ENCODE results near the gene HS3ST5. TPM values are rescaled to one million over a fixed set of nuclear protein-coding genes. Genes with fewer than 3 reads are reported as not detected.
"Not testable (repeated sequence)": the region's sequence is repeated elsewhere in the genome, so short reads cannot be mapped to it uniquely, and the experiment has no call there.

Gene HS3ST5
- polyA plus RNA-seq, 1 donor (not counting 4 experiments of a cell fraction or from before 2014, with no cell fraction given): not detected

DNA sequence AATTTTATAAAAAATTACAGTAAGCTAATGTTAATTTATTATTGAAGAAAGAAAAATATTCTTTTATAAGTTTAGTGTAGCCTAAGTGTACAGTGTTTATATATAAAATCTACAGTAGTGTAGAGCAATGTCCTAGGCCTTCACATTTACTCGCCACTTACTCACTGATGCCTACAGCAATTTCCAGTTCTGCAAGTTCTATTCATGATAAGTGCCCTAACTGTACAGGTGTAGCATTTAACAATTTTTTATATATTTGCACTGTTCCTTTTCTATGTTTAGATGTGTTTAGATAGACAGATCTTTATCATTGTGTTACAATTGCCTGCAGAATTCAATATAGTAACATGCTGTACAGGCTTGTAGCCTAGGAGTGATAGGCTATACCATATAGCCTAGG, 291.8 kb downstream of the HS3ST5 start:
- Histone ChIP-seq H3K27ac (ENCODE audit: control insufficient read depth, insufficient read depth, low read length) (no peak overlapping the region), H3K27me3 (ENCODE audit: control insufficient read depth, extremely low read depth, insufficient read depth, low read length) (no peaks in the 10 kb centered on the region), H2AFZ (ENCODE audit: control insufficient read depth, low read length) (no peak overlapping the region), H3K36me3 (ENCODE audit: control insufficient read depth in 2 of 2, extremely low read depth in 1 of 2, insufficient read depth in 2 of 2, low read length in 2 of 2) (no peaks in the 10 kb centered on the region), H3K9ac (ENCODE audit: control insufficient read depth, extremely low read depth, insufficient read depth, low read length) (no peak overlapping the region), H3K9me3 (ENCODE audit: control insufficient read depth, low read depth, low read length) (no peaks in the 10 kb centered on the region), H3K79me2 (ENCODE audit: control insufficient read depth, insufficient read depth, low read length) (no peaks in the 10 kb centered on the region), H3K4me3 (ENCODE audit: control insufficient read depth in 2 of 3, extremely low read depth in 1 of 3, insufficient read depth in 2 of 3, low read depth in 1 of 3, low read length in 3 of 3) (no peak overlapping the region), H3K9me1 (ENCODE audit: control insufficient read depth, extremely low read depth, insufficient read depth, low read length) (no peaks in the 10 kb centered on the region), H3K4me1 (ENCODE audit: control insufficient read depth, extremely low read depth, insufficient read depth, low read length) (peaks cover 2% of the 10 kb centered on the region), H3K4me2 (ENCODE audit: control insufficient read depth, extremely low read depth, insufficient read depth, low read depth, low read length) (no peak overlapping the region), H4K20me1 (ENCODE audit: control insufficient read depth, extremely low read depth, insufficient read depth, low read length) (no peaks in the 10 kb centered on the region)
- dilution Hi-C loops (cut with MboI; ENCODE audit: extremely low pct_ligation_motif_present, low sequenced_read_pairs): no loop called here
- FAIRE-seq (no peak), DNase-seq (ENCODE audit: low read depth, low spot score) (no peak)
- TF ChIP-seq CTCF (optimal IDR thresholded peaks at IDR 0.05 in 1 of 3, IDR thresholded peaks at IDR 0.05 in 1 of 3, conservative IDR thresholded peaks at IDR 0.05 in 1 of 3; ENCODE audit: extremely low read depth in 1 of 3, insufficient read depth in 2 of 3, low read length in 3 of 3) (no peak), EZH2 (IDR thresholded peaks at IDR 0.05; ENCODE audit: low read length) (no peak)

DNA sequence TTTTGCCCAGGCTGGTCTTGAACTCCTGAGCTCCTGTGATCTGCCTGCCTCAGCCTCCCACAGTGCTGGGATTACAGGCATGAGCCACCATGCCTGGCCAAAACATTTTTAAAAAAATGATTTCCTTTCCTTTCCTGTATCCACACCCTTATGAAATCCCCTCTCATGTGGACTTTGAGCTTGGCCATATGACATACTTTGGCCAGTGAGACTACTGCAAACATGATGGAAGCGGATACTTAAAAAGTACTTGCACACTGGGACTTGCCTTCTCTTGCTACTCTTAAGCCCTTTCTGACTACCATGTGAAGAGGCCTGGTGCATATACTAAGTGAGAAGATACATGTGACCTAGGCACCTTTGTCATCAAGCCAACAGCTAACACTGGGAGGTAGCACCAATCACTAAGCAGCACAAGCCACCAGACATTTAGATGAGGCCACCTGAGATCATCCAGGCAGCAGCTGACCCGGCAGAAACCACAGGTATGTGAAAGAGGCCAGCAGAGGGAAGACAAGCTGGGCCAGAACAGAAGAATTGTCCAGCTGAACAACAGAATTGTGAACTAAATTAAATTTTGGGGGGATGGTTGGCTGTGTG, 293.4 kb downstream of the HS3ST5 start:
- Histone ChIP-seq H3K9me1 (ENCODE audit: control insufficient read depth, extremely low read depth, insufficient read depth, low read length) (no peaks in the 10 kb centered on the region), H3K27me3 (ENCODE audit: control insufficient read depth, extremely low read depth, insufficient read depth, low read length) (no peaks in the 10 kb centered on the region), H3K4me3 (ENCODE audit: control insufficient read depth in 2 of 3, extremely low read depth in 1 of 3, insufficient read depth in 2 of 3, low read depth in 1 of 3, low read length in 3 of 3) (no peak overlapping the region), H3K9me3 (ENCODE audit: control insufficient read depth, low read depth, low read length) (no peaks in the 10 kb centered on the region), H3K79me2 (ENCODE audit: control insufficient read depth, insufficient read depth, low read length) (no peaks in the 10 kb centered on the region), H2AFZ (ENCODE audit: control insufficient read depth, low read length) (no peak overlapping the region), H3K36me3 (ENCODE audit: control insufficient read depth in 2 of 2, extremely low read depth in 1 of 2, insufficient read depth in 2 of 2, low read length in 2 of 2) (no peaks in the 10 kb centered on the region), H4K20me1 (ENCODE audit: control insufficient read depth, extremely low read depth, insufficient read depth, low read length) (no peaks in the 10 kb centered on the region), H3K27ac (ENCODE audit: control insufficient read depth, insufficient read depth, low read length) (no peak overlapping the region), H3K9ac (ENCODE audit: control insufficient read depth, extremely low read depth, insufficient read depth, low read length) (no peak overlapping the region), H3K4me1 (ENCODE audit: control insufficient read depth, extremely low read depth, insufficient read depth, low read length) (peaks cover 2% of the 10 kb centered on the region), H3K4me2 (ENCODE audit: control insufficient read depth, extremely low read depth, insufficient read depth, low read depth, low read length) (no peak overlapping the region)
- FAIRE-seq (peak; percentile 53), DNase-seq (ENCODE audit: low read depth, low spot score) (no peak)
- dilution Hi-C loops (cut with MboI; ENCODE audit: extremely low pct_ligation_motif_present, low sequenced_read_pairs): no loop called here
- no peak for TF ChIP-seq EZH2 (IDR thresholded peaks at IDR 0.05; ENCODE audit: low read length)
- no peak for TF ChIP-seq CTCF (optimal IDR thresholded peaks at IDR 0.05 in 1 of 3, IDR thresholded peaks at IDR 0.05 in 1 of 3, conservative IDR thresholded peaks at IDR 0.05 in 1 of 3; ENCODE audit: extremely low read depth in 1 of 3, insufficient read depth in 2 of 3, low read length in 3 of 3)

DNA sequence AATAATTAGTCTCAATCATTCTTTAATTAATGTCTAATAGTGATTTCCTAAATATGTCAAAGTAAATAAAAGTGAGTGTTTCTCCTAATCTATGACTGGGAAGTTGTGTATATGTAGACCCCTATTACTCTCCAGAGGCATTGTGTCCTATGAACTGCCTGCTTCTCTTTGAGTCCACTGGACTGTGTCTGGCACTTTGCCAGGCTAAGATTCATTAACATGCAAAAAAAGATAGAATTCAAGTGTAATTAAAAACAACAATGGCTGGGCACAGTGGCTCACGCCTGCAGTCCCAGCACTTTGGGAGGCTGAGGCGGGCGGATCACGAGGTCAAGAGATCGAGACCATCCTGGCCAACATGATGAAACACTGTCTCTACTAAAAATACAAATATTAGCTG, 298.3 kb downstream of the HS3ST5 start:
- H3K27ac ChIP-seq (ENCODE audit: control insufficient read depth, insufficient read depth, low read length); dilution Hi-C loops (cut with MboI; ENCODE audit: extremely low pct_ligation_motif_present, low sequenced_read_pairs); DNase-seq (ENCODE audit: low read depth, low spot score); H3K4me2 ChIP-seq (ENCODE audit: control insufficient read depth, extremely low read depth, insufficient read depth, low read depth, low read length); H3K9me3 ChIP-seq (ENCODE audit: control insufficient read depth, low read depth, low read length); H3K79me2 ChIP-seq (ENCODE audit: control insufficient read depth, insufficient read depth, low read length); H2AFZ ChIP-seq (ENCODE audit: control insufficient read depth, low read length); H3K9ac ChIP-seq (ENCODE audit: control insufficient read depth, extremely low read depth, insufficient read depth, low read length); FAIRE-seq; H4K20me1 ChIP-seq (ENCODE audit: control insufficient read depth, extremely low read depth, insufficient read depth, low read length); H3K27me3 ChIP-seq (ENCODE audit: control insufficient read depth, extremely low read depth, insufficient read depth, low read length); H3K4me1 ChIP-seq (ENCODE audit: control insufficient read depth, extremely low read depth, insufficient read depth, low read length); H3K4me3 ChIP-seq (ENCODE audit: control insufficient read depth in 2 of 3, extremely low read depth in 1 of 3, insufficient read depth in 2 of 3, low read depth in 1 of 3, low read length in 3 of 3); H3K9me1 ChIP-seq (ENCODE audit: control insufficient read depth, extremely low read depth, insufficient read depth, low read length); H3K36me3 ChIP-seq (ENCODE audit: control insufficient read depth in 2 of 2, extremely low read depth in 1 of 2, insufficient read depth in 2 of 2, low read length in 2 of 2): not testable (repeated sequence)
